Lung microvascular endothelial cell (primary cell): Measurements from ENCODE around the gene BANF1. TPM values are rescaled to one million over a fixed set of nuclear protein-coding genes. Genes with fewer than 3 reads are reported as not detected.
"Not testable (repeated sequence)": the region's sequence is repeated elsewhere in the genome, so short reads cannot be mapped to it uniquely, and the experiment has no call there.

Source experiments
- DNase-seq, 2 donors: peaks; one replicate each; pipeline versions ENCODE4 v3.0.0 to v3.0.0-alpha.2; 2010; ENCODE audit warnings: low read depth in 2 of 2
- total RNA-seq: library from RNA; depleted of rRNA; stranded (reverse); fragments of >200 nt; gene quantifications from 2 replicates; pipeline ENCODE4 v1.2.1, GENCODE V29; 2014

BANF1 gene
- total RNA-seq, 1 donor from 2014 or later = 19.2 TPM

- no peak for DNase-seq
These were observed 23.7 kb upstream of the BANF1 start for GRCh38 chr11:65978391-65979238.

GRCh38 chr11:65979261-65979759, 23.0 kb upstream of the BANF1 start:
- DNase-seq = no peak

- DNase-seq = no peak
These were observed 21.1 kb upstream of the BANF1 start for GRCh38 chr11:65981101-65981740.

- DNase-seq = no peak
These were observed 20.1 kb upstream of the BANF1 start for GRCh38 chr11:65981972-65982823.

GRCh38 chr11:65982824-65983588, 19.3 kb upstream of the BANF1 start:
- no peak for DNase-seq

GRCh38 chr11:65983589-65983987, 18.7 kb upstream of the BANF1 start:
- no peak for DNase-seq

- DNase-seq = no peak
These were observed 15.0 kb upstream of the BANF1 start for GRCh38 chr11:65987336-65987735.

- DNase-seq = peak; percentile 96 to 97
These were observed 13.3 kb upstream of the BANF1 start for GRCh38 chr11:65988791-65989592.

- DNase-seq = no peak
These were observed 10.2 kb upstream of the BANF1 start for GRCh38 chr11:65992056-65992455.

- no peak for DNase-seq
These were observed 5.0 kb upstream of the BANF1 start for GRCh38 chr11:65997286-65997685.

- DNase-seq = peak in 1 of 2 donors; percentile 65
These were observed 434 bp downstream of the BANF1 start for GRCh38 chr11:66002648-66003225.

GRCh38 chr11:66003291-66003690, 988 bp downstream of the BANF1 start:
- no peak for DNase-seq

- no peak for DNase-seq
These were observed 1.9 kb downstream of the BANF1 start for GRCh38 chr11:66004186-66004585.

GRCh38 chr11:66006134-66006890, 4.0 kb downstream of the BANF1 start:
- no peak for DNase-seq

- no peak for DNase-seq
These were observed 4.5 kb downstream of the BANF1 start for GRCh38 chr11:66006891-66007176.

- DNase-seq = no peak
These were observed 4.9 kb downstream of the BANF1 start for GRCh38 chr11:66007201-66007634.

- DNase-seq = no peak
These were observed 5.8 kb downstream of the BANF1 start for GRCh38 chr11:66008095-66008467.

- DNase-seq = no peak
These were observed 6.3 kb downstream of the BANF1 start for GRCh38 chr11:66008468-66009101.

- not testable (repeated sequence) for DNase-seq
These were observed 7.7 kb downstream of the BANF1 start for GRCh38 chr11:66010036-66010435.
